ENCODE data around the gene SIRT4. TPM values are rescaled to one million over a fixed set of nuclear protein-coding genes. Genes with fewer than 3 reads are reported as not detected.

Gene SIRT4
- total RNA-seq, 2 donors from 2014 or later: 2.3 to 2.7 TPM

- no peaks in the 10 kb centered on the region for H3K4me1 Mint-ChIP-seq
- no peak overlapping the region for H3K4me3 ChIP-seq (ENCODE audit: low read length)
- no peaks in the 10 kb centered on the region for H3K27me3 Mint-ChIP-seq (ENCODE audit: insufficient read depth)
- peak; percentile 65 for TF ChIP-seq CTCF (conservative IDR thresholded peaks at IDR 0.05)
- DNase-seq: peak; percentile 71
- H3K36me3 ChIP-seq (ENCODE audit: control insufficient read depth, insufficient read depth, low read length): peaks cover 67% of the 10 kb centered on the region
- WGBS, 2 experiments (ENCODE audit: insufficient coverage in 1 of 2, insufficient read length in 1 of 2): 90 to 98% methylated on average over 5 to 7 of the region's 7 CpGs
- H3K36me3 Mint-ChIP-seq (ENCODE audit: low read depth): peaks cover 61% of the 10 kb centered on the region
- no peak overlapping the region for H3K9ac ChIP-seq (ENCODE audit: extremely low read depth, low read length, poor library complexity, severe bottlenecking)
- H3K27me3 ChIP-seq (ENCODE audit: control insufficient read depth, insufficient read depth, low read length, poor library complexity, severe bottlenecking): no peaks in the 10 kb centered on the region
- H3K4me3 Mint-ChIP-seq: no peak overlapping the region
- no peaks in the 10 kb centered on the region for H3K9me3 Mint-ChIP-seq
- no peaks in the 10 kb centered on the region for H3K9me3 ChIP-seq (ENCODE audit: control insufficient read depth, low read length)
- H3K27ac ChIP-seq (ENCODE audit: low read depth, low read length): no peak overlapping the region
- no peaks in the 10 kb centered on the region for H3K4me1 ChIP-seq (ENCODE audit: control insufficient read depth, insufficient read depth, low read length)
- peak overlapping the region; percentile 26 for H3K27ac Mint-ChIP-seq
Measured at GRCh38 chr12:120346681-120347080, 44.6 kb downstream of the SIRT4 start.

- H3K9me3 Mint-ChIP-seq: no peaks in the 10 kb centered on the region
- TF ChIP-seq CTCF (conservative IDR thresholded peaks at IDR 0.05): no peak
- Histone ChIP-seq H3K9ac (ENCODE audit: extremely low read depth, low read length, poor library complexity, severe bottlenecking) (no peak overlapping the region), H3K27ac (ENCODE audit: low read depth, low read length) (no peak overlapping the region), H3K27me3 (ENCODE audit: control insufficient read depth, insufficient read depth, low read length, poor library complexity, severe bottlenecking) (no peaks in the 10 kb centered on the region), H3K9me3 (ENCODE audit: control insufficient read depth, low read length) (no peaks in the 10 kb centered on the region), H3K4me1 (ENCODE audit: control insufficient read depth, insufficient read depth, low read length) (no peaks in the 10 kb centered on the region), H3K4me3 (ENCODE audit: low read length) (no peak overlapping the region), H3K36me3 (ENCODE audit: control insufficient read depth, insufficient read depth, low read length) (peaks cover 76% of the 10 kb centered on the region)
- H3K4me3 Mint-ChIP-seq: no peak overlapping the region
- no peaks in the 10 kb centered on the region for H3K27me3 Mint-ChIP-seq (ENCODE audit: insufficient read depth)
- H3K4me1 Mint-ChIP-seq: no peaks in the 10 kb centered on the region
- no peak for DNase-seq
- H3K27ac Mint-ChIP-seq: no peak overlapping the region
- WGBS, 2 experiments (ENCODE audit: insufficient coverage in 1 of 2, insufficient read length in 1 of 2): 95 to 100% methylated on average over 2 to 11 of the region's 11 CpGs
- H3K36me3 Mint-ChIP-seq (ENCODE audit: low read depth): peaks cover 70% of the 10 kb centered on the region
Measured at GRCh38 chr12:120347766-120348165, 45.6 kb downstream of the SIRT4 start.

- no peak for TF ChIP-seq CTCF (conservative IDR thresholded peaks at IDR 0.05)
- peaks cover 74% of the 10 kb centered on the region for H3K36me3 Mint-ChIP-seq (ENCODE audit: low read depth)
- H3K4me1 Mint-ChIP-seq: no peaks in the 10 kb centered on the region
- Histone ChIP-seq H3K4me1 (ENCODE audit: control insufficient read depth, insufficient read depth, low read length) (no peaks in the 10 kb centered on the region), H3K36me3 (ENCODE audit: control insufficient read depth, insufficient read depth, low read length) (peaks cover 82% of the 10 kb centered on the region), H3K9ac (ENCODE audit: extremely low read depth, low read length, poor library complexity, severe bottlenecking) (no peak overlapping the region), H3K4me3 (ENCODE audit: low read length) (no peak overlapping the region), H3K27me3 (ENCODE audit: control insufficient read depth, insufficient read depth, low read length, poor library complexity, severe bottlenecking) (no peaks in the 10 kb centered on the region), H3K27ac (ENCODE audit: low read depth, low read length) (no peak overlapping the region), H3K9me3 (ENCODE audit: control insufficient read depth, low read length) (no peaks in the 10 kb centered on the region)
- H3K9me3 Mint-ChIP-seq: no peaks in the 10 kb centered on the region
- peak overlapping the region; percentile 61 for H3K27ac Mint-ChIP-seq
- 94 to 99% methylated on average over 13 to 19 of the region's 19 CpGs for WGBS, 2 experiments (ENCODE audit: insufficient coverage in 1 of 2, insufficient read length in 1 of 2)
- H3K4me3 Mint-ChIP-seq: no peak overlapping the region
- DNase-seq: no peak
- H3K27me3 Mint-ChIP-seq (ENCODE audit: insufficient read depth): no peaks in the 10 kb centered on the region
Measured at GRCh38 chr12:120350576-120351350, 48.6 kb downstream of the SIRT4 start.

All from endodermal cell (in vitro differentiated cells).